Kidney (tissue), 22 donors: ENCODE results near the gene NAMPT. TPM values are rescaled to one million over a fixed set of nuclear protein-coding genes. Genes with fewer than 3 reads are reported as not detected.

ENCODE experiments used
- DNase-seq, 5 donors: peaks; one replicate each; pipeline ENCODE4 v3.0.0-alpha.2; 2013 to 2020
- FAIRE-seq: peaks from 2 replicates; lab custom pipeline; 2012; peaks lifted over from hg19 to GRCh38; lab: Jason Lieb, UNC
- H3K27ac ChIP-seq, 2 donors: one replicate each; pipeline ENCODE4 v1.7.0; 2013; ENCODE audit warnings: low read depth in 2 of 2, low read length in 2 of 2, inconsistent platforms in 1 of 2
- H3K27me3 ChIP-seq: one replicate; pipeline ENCODE4 v1.7.1; 2013; ENCODE audit warnings: low read length, inconsistent platforms; ENCODE audit not compliant: control insufficient read depth, insufficient read depth
- H3K36me3 ChIP-seq, 3 donors: one replicate each; pipeline versions ENCODE4 v1.7.0 to v1.7.1; 2013; ENCODE audit warnings: low read length in 3 of 3, control low read depth in 1 of 3, inconsistent platforms in 1 of 3; ENCODE audit not compliant: insufficient read depth in 3 of 3, control insufficient read depth in 2 of 3
- H3K4me1 ChIP-seq, 3 donors: one replicate each; pipeline versions ENCODE4 v1.7.0 to v1.7.1; 2013; ENCODE audit warnings: low read length in 3 of 3, inconsistent platforms in 1 of 3, low read depth in 1 of 3; ENCODE audit not compliant: control insufficient read depth in 2 of 3, insufficient read depth in 2 of 3
- H3K4me3 ChIP-seq, 3 donors: one replicate each; pipeline versions ENCODE4 v1.7.0 to v1.8.1; 2013; ENCODE audit warnings: low read length in 3 of 3, control low read depth in 1 of 3, inconsistent platforms in 1 of 3
- H3K9ac ChIP-seq, 3 donors: one replicate each; pipeline versions ENCODE4 v1.7.0 to v1.7.1; 2013; ENCODE audit warnings: low read length in 3 of 3, control low read depth in 1 of 3, inconsistent platforms in 1 of 3
- H3K9me3 ChIP-seq, 3 donors: one replicate each; pipeline versions ENCODE4 v1.7.0 to v1.7.1; 2013; ENCODE audit warnings: low read length in 3 of 3, control low read depth in 1 of 3, inconsistent platforms in 1 of 3; ENCODE audit not compliant: control insufficient read depth in 2 of 3, insufficient read depth in 1 of 3
- CTCF ChIP-seq: IDR thresholded peaks from 3 replicates; pipeline ENCODE4 v1.5.1; 2012; ENCODE audit warnings: mild to moderate bottlenecking, moderate library complexity, borderline replicate concordance; ENCODE audit not compliant: insufficient read depth; ENCODE audit errors: extremely low read depth
- intact Hi-C: fragments of 100-400 bp; cut with DNase I; formaldehyde crosslinking; loops from one replicate; pipeline ENCODE4 v1.11.1; 2022
- long read RNA-seq, 10 donors: library from polyadenylated mRNA in 1 of 10; unstranded in 1 of 10; transcript quantifications; one replicate each; pipeline ENCODE4 v2.0.0 and lab custom pipeline, GENCODE V29; 2021 to 2026
- polyA plus RNA-seq: library from polyadenylated mRNA; stranded (reverse); fragments of 350-450 nt; fragmentation: Illumina TruSeq; extraction: RNeasy Lipid Tissue Mini Kit (QIAGEN cat#74804); gene quantifications from one replicate; pipeline ENCODE4 v1.2.3, GENCODE V29; 2014; ENCODE audit warnings: low read depth, low replicate concordance; ENCODE audit not compliant: insufficient read depth
- total RNA-seq: library from RNA; stranded (reverse); fragmentation: NEBNext Ultra II Directional; extraction: Animal tissue kit (Norgen Biotek cat#: 25700); gene quantifications from one replicate; pipeline ENCODE4 v1.2.1, GENCODE V29; 2021
- donor health status: control.
- donor health status: control.
- donor health status: control.
- donor health status: control.
- donor health status: control.
- donor health status: DM: yes; HTN: yes; CAD: no.
- donor health status: Normal renal cell carcinoma (clear cell type).

NAMPT gene
- total RNA-seq = 217 TPM
- polyA plus RNA-seq = 16.5 TPM
- long read RNA-seq, donor 1, full-length matches to known transcripts = 7 of 7 reads
- long read RNA-seq, donor 1, partial matches to known transcripts = 0 of 7 reads
- long read RNA-seq, donor 1, other reads (novel, unspliced or antisense) = 0 of 7 reads
- long read RNA-seq, donor 2, full-length matches to known transcripts = 6 of 6 reads
- long read RNA-seq, donor 2, partial matches to known transcripts = 0 of 6 reads
- long read RNA-seq, donor 2, other reads (novel, unspliced or antisense) = 0 of 6 reads
- long read RNA-seq, donor 3, full-length matches to known transcripts = 14 of 14 reads
- long read RNA-seq, donor 3, partial matches to known transcripts = 0 of 14 reads
- long read RNA-seq, donor 3, other reads (novel, unspliced or antisense) = 0 of 14 reads
- long read RNA-seq, donor 4, full-length matches to known transcripts = 2 of 2 reads
- long read RNA-seq, donor 4, partial matches to known transcripts = 0 of 2 reads
- long read RNA-seq, donor 4, other reads (novel, unspliced or antisense) = 0 of 2 reads
- long read RNA-seq, donor 5 = 0 reads
- long read RNA-seq, donor 6, full-length matches to known transcripts = 9 of 9 reads
- long read RNA-seq, donor 6, partial matches to known transcripts = 0 of 9 reads
- long read RNA-seq, donor 6, other reads (novel, unspliced or antisense) = 0 of 9 reads
- long read RNA-seq, donor 7, full-length matches to known transcripts = 83 of 107 reads
- long read RNA-seq, donor 7, partial matches to known transcripts = 6 of 107 reads
- long read RNA-seq, donor 7, other reads (novel, unspliced or antisense) = 18 of 107 reads
- long read RNA-seq, donor 8, full-length matches to known transcripts = 9 of 9 reads
- long read RNA-seq, donor 8, partial matches to known transcripts = 0 of 9 reads
- long read RNA-seq, donor 8, other reads (novel, unspliced or antisense) = 0 of 9 reads
- long read RNA-seq, donor 9, full-length matches to known transcripts = 2 of 2 reads
- long read RNA-seq, donor 9, partial matches to known transcripts = 0 of 2 reads
- long read RNA-seq, donor 9, other reads (novel, unspliced or antisense) = 0 of 2 reads
- long read RNA-seq, donor 10, full-length matches to known transcripts = 8 of 8 reads
- long read RNA-seq, donor 10, partial matches to known transcripts = 0 of 8 reads
- long read RNA-seq, donor 10, other reads (novel, unspliced or antisense) = 0 of 8 reads

- no peak for FAIRE-seq
Observed at GRCh38 chr7:106284714-106285050, at the start of gene NAMPT. TSS of gene NAMPT (minus strand) at chr7:106284983. CDS start at chr7:106284884, 99 bp downstream.

DNA sequence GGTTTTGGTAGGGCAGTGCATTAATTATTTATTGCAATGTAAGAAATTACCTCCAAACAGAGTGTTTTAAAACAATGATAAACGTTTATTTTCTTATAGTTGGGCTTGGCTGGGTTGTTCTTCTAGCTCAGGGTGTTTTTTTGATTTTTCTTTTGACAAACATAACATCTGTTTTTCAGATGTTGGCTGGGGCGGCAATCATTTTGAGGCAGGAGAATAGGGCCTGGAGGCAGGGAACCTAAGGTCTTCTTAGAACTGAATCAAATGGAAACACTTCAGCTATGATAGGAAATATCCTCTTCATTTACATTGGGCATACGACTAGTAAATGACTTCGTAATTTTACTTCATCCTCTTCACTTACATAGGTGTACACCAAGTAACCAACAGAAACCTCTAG is 47.4 kb upstream of the NAMPT start:
- no peak for TF ChIP-seq CTCF
- H3K27ac ChIP-seq = no peak overlapping the region
- H3K27me3 ChIP-seq = no peaks in the 10 kb centered on the region
- peaks cover 0 to 4% (median 0%) of the 10 kb centered on the region in 3 donors for H3K9me3 ChIP-seq
- DNase-seq (no peak), FAIRE-seq (no peak)
- intact Hi-C loops = no loop called here
- no peak overlapping the region for H3K9ac ChIP-seq
- no peaks in the 10 kb centered on the region for H3K4me1 ChIP-seq
- H3K4me3 ChIP-seq = no peak overlapping the region
- no peaks in the 10 kb centered on the region for H3K36me3 ChIP-seq

More at GRCh38 chr7:106284714-106285050, at the start of gene NAMPT:
- DNase-seq = no peak
- Histone ChIP-seq H3K36me3 (no peaks in the 10 kb centered on the region), H3K27me3 (no peaks in the 10 kb centered on the region), H3K4me1 (peaks cover 0 to 10% (median 4%) of the 10 kb centered on the region in 3 donors), H3K9ac (peak within 1 kb of the TSS; percentile 88 to 97 (median 93)), H3K9me3 (no peaks in the 10 kb centered on the region), H3K4me3 (peak within 1 kb of the TSS; percentile 88 to 96 (median 95)), H3K27ac (peak within 1 kb of the TSS; percentile 98)
- intact Hi-C loops = no loop called here
- no peak for TF ChIP-seq CTCF

DNA sequence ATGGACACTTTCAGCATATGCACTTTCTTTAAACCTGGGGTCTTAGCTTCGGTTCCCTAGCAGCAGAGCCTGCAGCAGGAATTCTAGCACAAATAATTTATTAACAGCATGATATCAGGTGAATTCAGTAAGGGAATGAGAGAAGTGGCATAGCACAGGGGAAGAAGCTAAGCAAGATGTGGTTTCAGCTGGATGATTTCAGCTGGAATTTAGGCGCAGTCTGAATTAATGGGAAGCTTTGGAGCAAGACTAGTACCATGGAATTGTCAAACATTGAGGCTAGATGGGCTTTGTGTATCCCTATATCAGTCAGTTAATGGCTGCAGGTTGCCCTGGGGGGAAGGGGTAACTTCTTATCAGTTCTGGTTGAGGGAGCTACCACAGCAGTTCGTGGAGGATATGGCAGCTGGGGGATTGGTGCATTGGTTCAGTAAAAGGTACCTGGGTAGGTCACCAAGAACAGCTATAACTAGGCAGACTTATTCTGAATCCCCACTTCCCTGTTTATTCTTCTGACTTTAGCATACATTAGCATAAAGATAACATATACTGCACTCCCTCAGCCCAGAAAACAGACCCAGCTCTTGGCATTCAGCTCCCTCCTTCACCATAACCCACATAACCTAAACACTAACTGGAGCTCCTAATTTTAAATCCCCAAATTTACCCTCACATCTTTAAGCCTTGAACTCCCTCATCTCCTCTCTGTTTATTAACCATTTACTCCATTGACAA is 46.8 kb upstream of the NAMPT start:
- TF ChIP-seq CTCF = no peak
- no peak for DNase-seq
- H3K36me3 ChIP-seq = no peaks in the 10 kb centered on the region
- H3K27me3 ChIP-seq = no peaks in the 10 kb centered on the region
- no peak overlapping the region for H3K9ac ChIP-seq
- intact Hi-C loops = no loop called here
- no peak overlapping the region for H3K27ac ChIP-seq
- FAIRE-seq = no peak
- no peaks in the 10 kb centered on the region for H3K9me3 ChIP-seq
- no peak overlapping the region for H3K4me3 ChIP-seq
- no peaks in the 10 kb centered on the region for H3K4me1 ChIP-seq
